Endothelial cell of umbilical vein (primary cell): Measurements from ENCODE around the gene VSTM2B. TPM values are rescaled to one million over a fixed set of nuclear protein-coding genes. Genes with fewer than 3 reads are reported as not detected.

Experiments
- BruUV-seq: library from RNA; stranded (reverse); fragments of 400-500 nt; replicated peaks from 2 replicates; lab custom pipeline; 2021; lab: Mats Ljungman, UMichigan
- CTCF ChIA-PET: fragments of 300-600, 350-600 bp; sonication (Branson Sonifier 250); formaldehyde crosslinking; loops from one replicate; lab custom pipeline; 2021; ENCODE audit warnings: antibody characterized with exemption, inconsistent platforms; lab: Charles Lee
- POLR2A ChIA-PET: fragments of 300-600, 350-600 bp; sonication (Branson Sonifier 250); formaldehyde crosslinking; loops from one replicate; lab custom pipeline; 2021; ENCODE audit warnings: antibody characterized with exemption, inconsistent platforms; lab: Charles Lee
- DNase-seq: peaks from one replicate; pipeline ENCODE4 v3.0.0-alpha.2; 2011; ENCODE audit warnings: low read depth, low spot score
- FAIRE-seq: peaks from 2 replicates; lab custom pipeline; 2011; peaks lifted over from hg19 to GRCh38; lab: Jason Lieb, UNC
- H2AFZ ChIP-seq: 2 replicates; pipeline ENCODE4 v1.6.0; 2012; ENCODE audit warnings: low read depth, low read length, control low read depth, inconsistent platforms
- H3K27ac ChIP-seq: 2 replicates; pipeline ENCODE4 v1.5.1; 2011; ENCODE audit warnings: low read depth, mild to moderate bottlenecking, control low read depth, low read length, moderate library complexity; ENCODE audit not compliant: insufficient read depth
- H3K27me3 ChIP-seq, 2 experiments: 2 replicates each; pipeline versions ENCODE4 v1.6.0 to v1.6.1; 2011; ENCODE audit warnings: low read length in 2 of 2, mixed read lengths in 1 of 2; ENCODE audit not compliant: control insufficient read depth in 2 of 2, insufficient read depth in 2 of 2
- H3K36me3 ChIP-seq, 2 experiments: 2 replicates in 1 of 2; 3 replicates in 1 of 2; pipeline ENCODE4 v1.5.1; 2011; ENCODE audit warnings: low read length in 2 of 2, mild to moderate bottlenecking in 1 of 2, moderate library complexity in 1 of 2; ENCODE audit not compliant: control insufficient read depth in 2 of 2, insufficient read depth in 2 of 2; ENCODE audit errors: extremely low read depth in 1 of 2
- H3K4me1 ChIP-seq: 3 replicates; pipeline ENCODE4 v1.5.1; 2011; ENCODE audit warnings: mild to moderate bottlenecking, low read length; ENCODE audit not compliant: control insufficient read depth, insufficient read depth; ENCODE audit errors: extremely low read depth
- H3K4me2 ChIP-seq: 2 replicates; pipeline ENCODE4 v1.6.1; 2011; ENCODE audit warnings: low read length, control low read depth, mixed read lengths; ENCODE audit not compliant: insufficient read depth
- H3K4me3 ChIP-seq, 3 experiments: fragments of 200-600 bp in 1 of 3; sonication (generic), shearing (Covaris generic) in 1 of 3; replicated peaks in 1 of 3; 2 replicates each; pipeline ENCODE4 v1.5.1; 2011 to 2016; ENCODE audit warnings: control low read depth in 3 of 3, low read length in 3 of 3, mild to moderate bottlenecking in 2 of 3, inconsistent platforms in 1 of 3, low read depth in 1 of 3, moderate library complexity in 1 of 3; ENCODE audit not compliant: insufficient read depth in 1 of 3
- H3K79me2 ChIP-seq: 2 replicates; pipeline ENCODE4 v1.6.0; 2012; ENCODE audit warnings: low read length, inconsistent platforms; ENCODE audit not compliant: control insufficient read depth, insufficient read depth
- H3K9ac ChIP-seq: replicated peaks from 2 replicates; pipeline ENCODE3; 2011; ENCODE audit warnings: low read length, control low read depth; ENCODE audit not compliant: insufficient read depth; ENCODE audit errors: extremely low read depth
- H3K9me1 ChIP-seq: replicated peaks from 3 replicates; pipeline ENCODE4 v1.6.0; 2011; ENCODE audit warnings: mild to moderate bottlenecking, low read length; ENCODE audit not compliant: control insufficient read depth, insufficient read depth; ENCODE audit errors: extremely low read depth
- H3K9me3 ChIP-seq: replicated peaks from 2 replicates; pipeline ENCODE4 v1.5.1; 2012; ENCODE audit warnings: low read length, inconsistent platforms; ENCODE audit not compliant: control insufficient read depth, insufficient read depth
- H4K20me1 ChIP-seq: replicated peaks from 2 replicates; pipeline ENCODE3; 2011; ENCODE audit warnings: mild to moderate bottlenecking, low read length; ENCODE audit not compliant: control insufficient read depth, insufficient read depth; ENCODE audit errors: extremely low read depth
- EZH2 ChIP-seq: IDR thresholded peaks from 2 replicates; pipeline ENCODE4 v1.6.1; 2012; ENCODE audit warnings: borderline replicate concordance, low read depth, mild to moderate bottlenecking, moderate library complexity, low read length, inconsistent platforms; ENCODE audit not compliant: severe bottlenecking
- FOS ChIP-seq: IDR thresholded peaks from 2 replicates; pipeline ENCODE4 v1.6.1; 2011; ENCODE audit warnings: mild to moderate bottlenecking, low read length, moderate library complexity, borderline replicate concordance; ENCODE audit not compliant: insufficient read depth
- GATA2 ChIP-seq: IDR thresholded peaks from 2 replicates; pipeline ENCODE4 v1.7.0; 2011; ENCODE audit warnings: low read depth, mild to moderate bottlenecking, moderate library complexity, mixed read lengths, low read length; ENCODE audit not compliant: insufficient read length, insufficient read depth
- JUN ChIP-seq: IDR thresholded peaks from 2 replicates; pipeline ENCODE4 v1.6.1; 2011; ENCODE audit warnings: borderline replicate concordance, low read depth; ENCODE audit not compliant: insufficient read length, insufficient read depth
- MAX ChIP-seq: IDR thresholded peaks from 2 replicates; pipeline ENCODE4 v1.6.1; 2011; ENCODE audit not compliant: insufficient read depth, insufficient read length
- MYC ChIP-seq: IDR thresholded peaks from one replicate; pipeline ENCODE4 v1.6.1; 2011; ENCODE audit warnings: mild to moderate bottlenecking, low read depth, low read length
- POLR2A ChIP-seq: IDR thresholded peaks from 2 replicates; pipeline ENCODE4 v1.6.1; 2012; ENCODE audit warnings: low read depth, mild to moderate bottlenecking, control low read depth, low read length
- POLR2AphosphoS5 ChIP-seq: IDR thresholded peaks from 2 replicates; pipeline ENCODE4 v1.6.1; 2012; ENCODE audit warnings: low read depth, mild to moderate bottlenecking, control low read depth, low read length, moderate library complexity; ENCODE audit not compliant: insufficient read depth
- dilution Hi-C: fragments of 300-500 bp; cut with MboI; formaldehyde crosslinking; loops from one replicate; pipeline ENCODE4 v1.15.0; 2019; ENCODE audit warnings: low sequenced_read_pairs; ENCODE audit not compliant: extremely low pct_ligation_motif_present
- intact Hi-C: fragments of 100-400 bp; cut with micrococcal nuclease; formaldehyde crosslinking; loops from one replicate; pipeline ENCODE4 v1.10.0; 2022
- polyA plus RNA-seq, 4 experiments: library from polyadenylated mRNA; depleted of rRNA in 3 of 4; stranded (reverse) in 3 of 4; unstranded in 1 of 4; fragments of >200 nt; gene quantifications; 2 replicates each; pipeline versions ENCODE4 v1.2.1 to v1.2.3, GENCODE V29; 2011 to 2012; ENCODE audit warnings: missing spikeins in 1 of 4
- total RNA-seq: library from RNA; stranded (reverse); gene quantifications from 2 replicates; pipeline ENCODE4 v1.2.3, GENCODE V29; 2021
- TF ChIP-seq, protein P1 (sequence below), 2 donors: IDR thresholded peaks; 1 replicate in 1 of 2; 2 replicates in 1 of 2; pipeline ENCODE4 v1.5.1; 2011; ENCODE audit warnings: low read length in 2 of 2, mild to moderate bottlenecking in 2 of 2, moderate library complexity in 2 of 2, control low read depth in 1 of 2, inconsistent platforms in 1 of 2, low read depth in 1 of 2; ENCODE audit not compliant: insufficient read depth in 1 of 2; ENCODE audit errors: extremely low read depth in 1 of 2

Gene VSTM2B
- total and polyA plus RNA-seq, 2 donors (not counting 3 experiments of a cell fraction or from before 2014, with no cell fraction given) = not detected

DNA sequence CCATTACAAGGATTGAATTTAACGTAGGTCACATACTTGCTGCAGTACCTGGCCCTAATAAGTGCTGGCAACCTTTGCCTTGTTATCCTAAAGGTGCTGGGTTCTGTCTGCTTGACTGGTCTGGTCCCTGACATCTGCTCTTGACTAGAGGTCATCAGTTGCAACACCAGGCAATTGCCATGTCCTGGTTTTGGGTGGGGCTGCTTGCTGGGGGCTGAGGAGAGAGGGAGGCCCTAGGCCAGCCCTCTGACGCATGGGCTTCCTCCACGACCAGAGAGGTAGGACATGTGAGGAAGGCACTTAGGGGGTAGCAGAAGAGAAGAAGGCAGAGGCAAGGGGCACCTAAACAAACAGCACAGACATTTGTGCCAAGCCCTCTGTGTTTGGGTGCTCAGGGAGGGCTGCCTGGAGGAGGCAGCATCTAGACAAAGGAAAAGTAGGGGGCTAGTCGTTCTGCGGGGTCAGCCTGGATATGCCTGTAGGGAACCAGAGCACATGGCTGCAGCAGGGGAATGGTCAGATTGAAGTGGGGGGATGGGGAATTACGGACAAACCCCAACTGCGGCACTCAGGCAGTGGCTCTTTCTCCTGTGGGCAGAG lies 21.7 kb downstream of the VSTM2B start:
- no peaks in the 10 kb centered on the region for H3K9me1 ChIP-seq
- intact Hi-C loops (no loop called here), dilution Hi-C loops (no loop called here)
- no peaks in the 10 kb centered on the region for H3K9me3 ChIP-seq
- TF ChIP-seq GATA2 (no peak), POLR2A (no peak), POLR2AphosphoS5 (no peak), EZH2 (no peak), JUN (no peak), MYC (no peak), MAX (no peak), FOS (no peak)
- TF ChIP-seq, protein P1, sequence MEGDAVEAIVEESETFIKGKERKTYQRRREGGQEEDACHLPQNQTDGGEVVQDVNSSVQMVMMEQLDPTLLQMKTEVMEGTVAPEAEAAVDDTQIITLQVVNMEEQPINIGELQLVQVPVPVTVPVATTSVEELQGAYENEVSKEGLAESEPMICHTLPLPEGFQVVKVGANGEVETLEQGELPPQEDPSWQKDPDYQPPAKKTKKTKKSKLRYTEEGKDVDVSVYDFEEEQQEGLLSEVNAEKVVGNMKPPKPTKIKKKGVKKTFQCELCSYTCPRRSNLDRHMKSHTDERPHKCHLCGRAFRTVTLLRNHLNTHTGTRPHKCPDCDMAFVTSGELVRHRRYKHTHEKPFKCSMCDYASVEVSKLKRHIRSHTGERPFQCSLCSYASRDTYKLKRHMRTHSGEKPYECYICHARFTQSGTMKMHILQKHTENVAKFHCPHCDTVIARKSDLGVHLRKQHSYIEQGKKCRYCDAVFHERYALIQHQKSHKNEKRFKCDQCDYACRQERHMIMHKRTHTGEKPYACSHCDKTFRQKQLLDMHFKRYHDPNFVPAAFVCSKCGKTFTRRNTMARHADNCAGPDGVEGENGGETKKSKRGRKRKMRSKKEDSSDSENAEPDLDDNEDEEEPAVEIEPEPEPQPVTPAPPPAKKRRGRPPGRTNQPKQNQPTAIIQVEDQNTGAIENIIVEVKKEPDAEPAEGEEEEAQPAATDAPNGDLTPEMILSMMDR (IDR thresholded peaks at IDR 0.05; ENCODE audit: extremely low read depth in 1 of 2, insufficient read depth in 1 of 2, low read depth in 1 of 2, low read length in 2 of 2) = no peak
- no peak overlapping the region for H3K4me3 ChIP-seq
- H3K4me1 ChIP-seq = no peaks in the 10 kb centered on the region
- H3K27me3 ChIP-seq = no peaks in the 10 kb centered on the region
- H3K9ac ChIP-seq = no peak overlapping the region
- H2AFZ ChIP-seq = no peak overlapping the region
- no peak overlapping the region for H3K27ac ChIP-seq
- no peak for DNase-seq
- no peaks in the 10 kb centered on the region for H3K79me2 ChIP-seq
- H3K4me2 ChIP-seq = no peak overlapping the region
- H4K20me1 ChIP-seq = no peaks in the 10 kb centered on the region
- ChIA-PET POLR2A (no interaction called here), CTCF (no interaction called here)
- BruUV-seq = no TSS peak
- no peaks in the 10 kb centered on the region for H3K36me3 ChIP-seq
- no peak for FAIRE-seq
